Esophagus squamous epithelium (tissue), 5 donors: Measurements from ENCODE around the gene TUT1. TPM values are rescaled to one million over a fixed set of nuclear protein-coding genes. Genes with fewer than 3 reads are reported as not detected.
"Not testable (repeated sequence)": the region's sequence is repeated elsewhere in the genome, so short reads cannot be mapped to it uniquely, and the experiment has no call there.

Experiments
- DNase-seq: peaks from one replicate; lab custom pipeline; 2025; lab: John Stamatoyannopoulos, UW
- H3K27ac ChIP-seq, 4 donors: fragments of 200-600 bp; sonication (generic); one replicate each; pipeline ENCODE4 v1.5.1; 2016 to 2019; ENCODE audit warnings: mild to moderate bottlenecking in 1 of 4
- H3K27me3 ChIP-seq, 4 donors: fragments of 200-600 bp; sonication (generic); 1 replicate in 3 of 4; 2 replicates in 1 of 4; pipeline versions ENCODE4 v1.5.1 to v1.6.0; 2017 to 2021; ENCODE audit warnings: antibody characterized with exemption in 1 of 4
- H3K36me3 ChIP-seq, 3 donors: fragments of 200-600 bp; sonication (generic); one replicate each; pipeline ENCODE4 v1.5.1; 2016 to 2019
- H3K4me1 ChIP-seq, 3 donors: fragments of 200-600 bp; sonication (generic); one replicate each; pipeline ENCODE4 v1.5.1; 2017 to 2019
- H3K4me3 ChIP-seq, 4 donors: fragments of 200-600 bp; sonication (generic); 1 replicate in 3 of 4; 2 replicates in 1 of 4; pipeline ENCODE4 v1.5.1; 2016 to 2019; ENCODE audit warnings: mild to moderate bottlenecking in 2 of 4, moderate library complexity in 1 of 4
- H3K9me3 ChIP-seq, 3 donors: fragments of 200-600 bp; sonication (generic); one replicate each; pipeline ENCODE4 v1.5.1; 2016 to 2019
- CTCF ChIP-seq, 6 experiments: fragments of 450-650 bp in 4 of 6; fragments of 200-600 bp in 2 of 6; sonication (generic) in 2 of 6; IDR thresholded peaks; one replicate each; pipeline ENCODE4 v1.5.1; 2016 to 2019; ENCODE audit warnings: antibody characterized with exemption in 6 of 6, mild to moderate bottlenecking in 4 of 6, moderate library complexity in 4 of 6
- POLR2A ChIP-seq, 4 donors: fragments of 450-650 bp; IDR thresholded peaks; one replicate each; pipeline ENCODE4 v1.6.1; 2017; ENCODE audit warnings: antibody characterized with exemption in 4 of 4, mild to moderate bottlenecking in 4 of 4, moderate library complexity in 3 of 4
- WGBS, 2 donors: methylation state at CpG; one replicate each; pipeline ENCODE4 v1.1.5; 2018; 5-methylcytosine and 5-hydroxymethylcytosine counted together
- intact Hi-C: fragments of 100-400 bp; cut with DNase I; formaldehyde crosslinking; loops from one replicate; pipeline ENCODE4 v1.15.0; 2022
- total RNA-seq, 4 donors: library from RNA; depleted of rRNA; stranded (reverse); fragments of >200 nt; gene quantifications; one replicate each; pipeline ENCODE4 v1.1.0, GENCODE V29; 2016
- donor health status: DM: yes; HTN: yes; CAD: no.

Gene TUT1
- total RNA-seq, 4 donors from 2014 or later: 5.0 to 12.7 (median 8.0) TPM

DNA sequence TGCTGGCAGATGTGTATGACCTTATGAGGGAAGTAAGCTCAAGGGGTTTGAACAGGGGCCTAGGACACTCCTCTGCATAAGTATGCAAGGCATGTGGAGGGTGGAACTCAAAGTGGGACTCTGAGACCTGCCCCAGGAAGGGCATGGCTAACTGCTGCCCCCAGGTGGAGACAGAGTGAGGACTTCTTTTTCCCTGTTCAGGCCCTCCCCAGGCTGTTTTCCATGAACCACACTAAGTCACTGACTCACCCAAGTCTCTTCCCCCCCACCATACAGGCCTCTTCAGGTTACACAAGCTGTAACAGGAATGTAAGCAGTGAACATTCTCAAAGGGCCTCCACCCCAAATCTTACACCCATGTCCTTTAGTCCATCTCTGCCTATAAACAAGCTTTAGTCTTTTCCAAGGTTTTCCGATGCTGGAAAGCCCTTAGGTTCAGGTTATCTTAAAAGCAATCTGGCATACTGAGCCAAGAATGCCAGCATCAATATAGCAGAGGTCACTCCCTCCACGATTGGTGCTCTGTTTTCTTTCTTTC lies 30.7 kb downstream of the TUT1 start:
- Histone ChIP-seq H3K9me3 (no peaks in the 10 kb centered on the region), H3K27me3 (no peaks in the 10 kb centered on the region), H3K4me1 (peaks cover 35 to 78% (median 61%) of the 10 kb centered on the region in 3 donors), H3K36me3 (peaks cover 19 to 71% (median 21%) of the 10 kb centered on the region in 3 donors), H3K4me3 (peak overlapping the region in 2 of 4 donors; percentile 1 to 36), H3K27ac (peak overlapping the region; percentile 86 to 95 (median 94))
- no peak for DNase-seq
- intact Hi-C loops: no loop called here
- TF ChIP-seq CTCF (IDR thresholded peaks at IDR 0.05) (peak; percentile 73 to 94 (median 89)), POLR2A (IDR thresholded peaks at IDR 0.05) (no peak)
- WGBS, 2 donors: 23 to 24% methylated on average over 2 of the region's 2 CpGs

DNA sequence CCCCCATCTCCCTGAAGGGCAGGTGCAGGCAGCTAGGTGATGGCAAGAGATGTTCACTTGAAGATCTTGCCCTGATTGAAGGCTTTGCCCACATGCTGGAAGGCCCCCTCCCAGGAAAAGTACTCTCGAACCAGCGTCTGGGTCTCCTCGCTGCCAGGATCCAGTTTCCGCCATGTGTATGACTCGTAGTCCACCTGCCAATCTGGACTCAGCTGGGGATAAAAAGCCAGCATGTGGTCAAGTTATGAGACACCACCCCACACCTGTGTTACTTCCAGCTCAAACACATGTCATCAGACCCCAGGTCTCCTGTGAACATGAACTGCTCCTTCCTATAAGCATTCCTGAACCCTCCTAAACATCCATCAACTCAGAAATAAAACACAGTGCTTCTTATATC lies 31.7 kb downstream of the TUT1 start:
- Histone ChIP-seq H3K27ac (peak overlapping the region; percentile 86 to 95 (median 94)), H3K36me3 (peaks cover 14 to 61% (median 21%) of the 10 kb centered on the region in 3 donors), H3K4me1 (peaks cover 45 to 88% (median 71%) of the 10 kb centered on the region in 3 donors)
- H3K4me3 ChIP-seq, H3K9me3 ChIP-seq, H3K27me3 ChIP-seq, DNase-seq: not testable (repeated sequence)
- intact Hi-C loops: loop anchor here (5.0 kb wide), 1 partner anchor 162 kb away; no protein-coding TSS in a partner anchor
- 49 to 61% methylated on average over 2 to 3 of the region's 5 CpGs for WGBS, 2 donors

DNA sequence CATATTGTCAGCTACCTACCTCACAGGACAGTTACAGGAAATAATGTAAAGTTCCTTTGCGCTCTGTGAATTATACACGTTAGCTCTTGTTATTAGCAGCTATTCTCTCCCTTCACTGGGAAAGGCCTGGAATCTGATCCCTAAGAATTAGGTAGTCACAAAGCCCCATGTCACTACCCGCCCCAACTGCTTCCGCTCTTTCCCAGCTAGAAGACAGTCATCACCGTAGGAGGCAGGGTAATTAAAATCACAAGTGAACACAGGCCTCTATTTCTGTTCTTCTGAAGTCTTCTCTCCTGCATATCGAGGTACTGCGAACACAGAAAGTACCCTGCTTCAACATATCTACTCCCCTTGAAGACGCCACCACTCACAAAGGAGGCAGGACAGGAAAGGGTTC lies 32.1 kb downstream of the TUT1 start:
- H3K4me1 ChIP-seq: peaks cover 49 to 93% (median 75%) of the 10 kb centered on the region in 3 donors
- no peaks in the 10 kb centered on the region for H3K9me3 ChIP-seq
- no peaks in the 10 kb centered on the region for H3K27me3 ChIP-seq
- intact Hi-C loops: loop anchor here (5.0 kb wide), 1 partner anchor 162 kb away; no protein-coding TSS in a partner anchor
- DNase-seq: no peak
- H3K36me3 ChIP-seq: peaks cover 14 to 56% (median 21%) of the 10 kb centered on the region in 3 donors
- WGBS, 2 donors: 55 to 56% methylated on average over 7 to 8 of the region's 8 CpGs
- no peak for TF ChIP-seq CTCF (IDR thresholded peaks at IDR 0.05)
- TF ChIP-seq POLR2A (IDR thresholded peaks at IDR 0.05): no peak
- H3K4me3 ChIP-seq: no peak overlapping the region
- peak overlapping the region; percentile 86 to 95 (median 94) for H3K27ac ChIP-seq

GRCh38 chr11:62558669-62559068 lies 32.7 kb downstream of the TUT1 start:
- Histone ChIP-seq H3K9me3 (no peaks in the 10 kb centered on the region), H3K4me1 (peaks cover 55 to 98% (median 80%) of the 10 kb centered on the region in 3 donors), H3K4me3 (no peak overlapping the region), H3K27me3 (no peaks in the 10 kb centered on the region), H3K36me3 (peaks cover 10 to 51% (median 21%) of the 10 kb centered on the region in 3 donors), H3K27ac (peak overlapping the region; percentile 37 to 95 (median 92))
- intact Hi-C loops: loop anchor here (5.0 kb wide), 1 partner anchor 161 kb away; no protein-coding TSS in a partner anchor
- TF ChIP-seq POLR2A (IDR thresholded peaks at IDR 0.05) (no peak), CTCF (IDR thresholded peaks at IDR 0.05) (no peak)
- WGBS, 2 donors: 49 to 67% methylated on average over 6 of the region's 9 CpGs
- no peak for DNase-seq

- no peak for DNase-seq
- peak overlapping the region; percentile 92 to 95 (median 94) for H3K27ac ChIP-seq
- H3K4me3 ChIP-seq: peak overlapping the region in 2 of 4 donors; percentile 7 to 43
- TF ChIP-seq POLR2A (IDR thresholded peaks at IDR 0.05): no peak
- no peak for TF ChIP-seq CTCF (IDR thresholded peaks at IDR 0.05)
- H3K9me3 ChIP-seq: no peaks in the 10 kb centered on the region
- H3K4me1 ChIP-seq: peaks cover 69 to 100% (median 95%) of the 10 kb centered on the region in 3 donors
- peaks cover 0 to 35% (median 12%) of the 10 kb centered on the region in 3 donors for H3K36me3 ChIP-seq
- no peaks in the 10 kb centered on the region for H3K27me3 ChIP-seq
- 6 to 34% methylated on average over 1 to 2 of the region's 3 CpGs for WGBS, 2 donors
- intact Hi-C loops: loop anchor here (5.0 kb wide), 1 partner anchor 160 kb away; no protein-coding TSS in a partner anchor
Observed at GRCh38 chr11:62556875-62557631, 34.3 kb downstream of the TUT1 start.
